DMS53 treated with DMSO at 0.1 percent for 48 hours (cell line): Measurements from ENCODE around the gene VGLL2.

Source experiments
- DNase-seq: peaks from one replicate; lab custom pipeline; 2025; ENCODE audit not compliant: unreplicated experiment; lab: John Stamatoyannopoulos, UW

The VGLL2 gene, protein sequence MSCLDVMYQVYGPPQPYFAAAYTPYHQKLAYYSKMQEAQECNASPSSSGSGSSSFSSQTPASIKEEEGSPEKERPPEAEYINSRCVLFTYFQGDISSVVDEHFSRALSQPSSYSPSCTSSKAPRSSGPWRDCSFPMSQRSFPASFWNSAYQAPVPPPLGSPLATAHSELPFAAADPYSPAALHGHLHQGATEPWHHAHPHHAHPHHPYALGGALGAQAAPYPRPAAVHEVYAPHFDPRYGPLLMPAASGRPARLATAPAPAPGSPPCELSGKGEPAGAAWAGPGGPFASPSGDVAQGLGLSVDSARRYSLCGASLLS

DNA sequence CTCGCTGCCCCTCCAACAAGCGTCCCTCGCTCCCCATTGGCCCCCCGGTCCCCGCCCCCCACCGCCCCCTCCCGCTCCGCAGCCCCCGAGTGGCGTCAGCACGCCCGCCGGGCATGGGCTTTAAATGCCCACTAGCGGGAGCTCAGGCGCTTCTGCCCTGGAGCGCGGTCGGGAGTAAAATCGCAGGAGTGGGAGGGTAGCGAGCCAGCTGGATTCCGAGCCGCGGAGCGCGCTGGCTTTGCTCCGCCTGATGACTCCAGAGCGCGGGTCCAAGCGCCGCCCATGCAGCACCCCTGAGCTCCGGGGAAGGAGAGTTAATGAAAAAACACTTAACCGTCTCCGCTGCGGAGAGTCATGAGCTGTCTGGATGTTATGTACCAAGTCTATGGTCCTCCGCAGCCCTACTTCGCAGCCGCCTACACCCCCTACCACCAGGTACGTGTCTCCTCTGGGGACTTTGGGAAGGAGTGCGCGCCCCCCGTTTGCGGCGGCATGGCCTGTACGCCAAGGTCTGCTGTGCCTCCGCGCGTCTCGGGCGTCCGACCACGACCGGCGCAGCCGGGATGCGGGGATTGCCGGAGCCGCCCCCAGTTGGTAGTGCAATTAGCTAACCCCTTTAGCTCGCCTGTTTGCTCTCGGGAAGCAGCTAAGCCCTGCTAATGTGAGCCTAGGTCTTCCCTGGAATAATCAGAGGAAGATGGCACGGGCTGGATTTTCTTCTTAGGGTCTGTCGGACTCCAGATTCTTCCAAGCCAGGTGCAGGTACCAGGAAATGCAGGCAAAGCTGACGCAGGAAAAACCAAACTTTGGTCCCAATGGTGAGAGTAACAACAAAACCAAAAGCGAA, at the start of gene VGLL2:
Gene VGLL2, plus strand, starts transcription at position 149 of the 847 bp plus-strand sequence. Its CDS starts 206 bp downstream, at position 355.
- peak; percentile 33 for DNase-seq

DNA sequence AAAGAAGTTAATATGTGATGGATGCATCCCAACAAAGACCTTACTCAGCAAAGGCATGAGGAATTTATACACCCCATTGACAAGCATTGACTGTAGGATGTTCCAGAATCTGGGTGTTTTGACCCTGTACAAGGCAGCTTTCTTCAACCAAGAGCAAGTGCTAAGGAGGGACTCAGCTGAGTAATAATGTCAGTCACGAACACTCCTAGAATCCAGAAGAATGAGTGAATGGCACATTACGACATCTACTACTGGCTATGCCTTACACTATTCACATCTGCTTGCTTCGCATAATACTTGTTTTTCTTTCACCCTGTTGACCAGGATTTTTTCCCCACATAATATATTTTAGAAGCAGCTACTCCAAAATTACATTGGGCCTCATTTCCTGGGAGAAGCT, 42.5 kb upstream of the VGLL2 start:
- DNase-seq, result no peak

DNA sequence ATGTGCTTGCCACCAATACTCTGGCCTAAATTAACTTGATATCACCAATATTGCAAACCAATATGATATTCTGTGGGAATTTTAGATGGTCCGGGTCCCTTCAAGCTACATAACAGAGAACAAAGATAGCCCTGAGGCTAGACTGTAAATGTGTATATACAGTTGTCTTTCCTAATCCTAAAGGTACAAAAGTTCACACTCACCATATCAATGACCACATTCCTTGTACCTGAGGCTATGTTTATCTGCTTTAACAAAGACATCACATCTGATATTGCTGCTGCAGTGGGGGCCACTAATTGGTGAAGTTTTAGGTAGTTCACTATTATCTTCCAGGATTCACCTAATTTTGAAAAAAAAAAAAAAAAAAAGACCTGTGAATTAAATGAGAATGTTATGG, 38.6 kb upstream of the VGLL2 start:
- DNase-seq, result no peak

DNA sequence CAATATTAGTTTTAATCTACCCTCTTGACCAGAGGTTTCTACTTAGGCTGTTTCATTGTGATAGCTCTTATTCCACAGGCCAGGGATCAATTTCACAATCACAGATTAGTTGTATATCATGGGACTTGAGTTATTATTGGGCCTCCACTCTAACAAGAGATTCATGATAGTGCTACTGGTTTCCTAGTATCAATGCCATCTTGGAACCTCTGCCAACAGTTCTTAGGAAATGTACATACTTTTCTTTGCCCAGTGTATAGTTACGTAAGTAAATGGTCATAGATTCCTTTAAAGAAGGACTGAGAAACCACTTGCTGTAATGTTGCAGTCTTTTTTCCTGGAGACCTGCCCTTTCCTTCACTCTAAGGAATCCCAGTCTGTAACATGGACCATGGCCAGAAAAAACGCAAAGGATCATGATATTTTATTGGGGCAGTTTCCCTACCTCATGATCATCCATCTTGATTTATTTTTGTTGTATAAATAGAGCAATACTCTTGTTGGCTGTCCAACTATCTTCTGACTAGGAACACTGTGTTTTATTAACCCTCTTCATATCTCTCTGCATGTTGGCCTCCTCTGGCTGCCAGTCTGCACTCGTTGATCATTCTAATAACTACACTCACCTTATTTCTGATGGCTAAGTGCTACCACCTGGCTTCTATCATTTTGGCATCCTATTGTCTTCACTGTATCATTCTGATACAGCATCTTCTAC, 38.0 kb upstream of the VGLL2 start:
- DNase-seq, result no peak

DNA sequence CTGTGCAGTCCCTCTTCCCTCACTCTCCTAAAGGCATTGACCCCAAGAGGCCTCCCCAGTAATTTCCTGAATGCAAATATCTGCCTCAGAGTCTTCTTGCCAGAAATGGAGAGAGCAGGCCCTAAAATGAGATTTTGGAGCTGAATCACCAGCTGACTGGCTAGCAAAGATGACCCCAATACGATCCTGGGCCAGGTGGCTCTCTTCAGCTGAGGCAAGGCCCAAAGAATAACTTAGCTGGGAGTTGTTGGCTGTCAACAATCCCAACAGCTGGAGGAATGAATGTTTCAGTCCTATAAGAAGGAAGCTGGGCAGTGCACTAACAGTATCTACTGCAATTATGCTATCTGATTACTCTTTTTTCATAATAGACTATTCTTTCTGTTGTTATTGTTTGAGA, 37.2 kb upstream of the VGLL2 start:
- no peak for DNase-seq

DNA sequence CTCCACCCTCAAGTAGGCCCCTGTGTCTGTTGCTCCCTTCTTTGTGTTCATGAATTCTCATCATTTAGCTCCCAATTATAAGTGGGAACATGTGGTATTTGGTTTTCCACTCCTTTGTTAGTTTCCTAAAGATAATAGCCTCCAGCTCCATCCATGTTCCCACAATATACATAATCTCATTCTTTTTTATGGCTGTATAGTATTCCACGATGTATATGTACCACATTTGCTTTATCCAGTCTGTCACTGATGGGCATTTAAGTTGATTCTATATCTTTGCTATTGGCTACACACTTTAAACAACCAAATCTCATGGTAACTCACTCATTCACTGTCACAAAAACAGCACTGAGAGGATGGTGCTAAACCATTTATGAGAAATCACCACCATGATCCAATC, 35.5 kb upstream of the VGLL2 start:
- no peak for DNase-seq

DNA sequence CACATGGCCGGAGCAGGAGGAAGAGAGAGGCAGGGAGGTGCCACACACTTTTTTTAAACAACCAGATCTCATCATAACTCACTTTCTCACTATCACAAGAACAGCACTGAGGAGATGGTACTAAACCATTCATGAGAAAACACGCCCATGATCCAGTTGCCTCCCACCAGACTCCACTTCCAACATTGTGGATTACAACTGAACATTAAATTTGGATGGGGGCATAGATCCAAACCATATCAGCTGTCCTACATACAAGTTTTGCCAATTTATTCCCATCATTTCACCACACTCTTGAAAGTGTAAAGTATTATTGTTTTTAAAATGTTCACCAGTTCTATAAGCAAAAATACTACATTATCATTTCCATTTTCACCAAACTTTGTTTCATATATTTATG, 33.9 kb upstream of the VGLL2 start:
- DNase-seq, result no peak

DNA sequence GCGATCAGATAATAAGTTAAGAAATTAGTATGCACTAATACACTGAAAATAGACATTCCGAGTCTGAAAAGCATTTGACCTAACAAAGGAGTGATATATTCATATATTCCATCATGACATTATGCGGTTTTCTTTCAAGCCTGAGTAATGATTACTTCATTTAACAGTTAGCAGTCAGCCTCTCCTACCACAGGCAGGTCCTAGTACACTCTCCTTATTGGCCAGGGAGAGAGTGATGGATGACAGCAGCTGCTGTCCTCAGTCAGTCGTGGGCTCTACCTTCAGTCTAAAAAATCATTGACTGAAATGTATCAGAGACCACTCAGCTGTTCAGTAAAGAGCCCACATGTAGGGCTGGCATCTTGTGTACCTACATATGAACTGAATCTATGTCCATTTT, 33.2 kb upstream of the VGLL2 start:
- DNase-seq, result no peak

DNA sequence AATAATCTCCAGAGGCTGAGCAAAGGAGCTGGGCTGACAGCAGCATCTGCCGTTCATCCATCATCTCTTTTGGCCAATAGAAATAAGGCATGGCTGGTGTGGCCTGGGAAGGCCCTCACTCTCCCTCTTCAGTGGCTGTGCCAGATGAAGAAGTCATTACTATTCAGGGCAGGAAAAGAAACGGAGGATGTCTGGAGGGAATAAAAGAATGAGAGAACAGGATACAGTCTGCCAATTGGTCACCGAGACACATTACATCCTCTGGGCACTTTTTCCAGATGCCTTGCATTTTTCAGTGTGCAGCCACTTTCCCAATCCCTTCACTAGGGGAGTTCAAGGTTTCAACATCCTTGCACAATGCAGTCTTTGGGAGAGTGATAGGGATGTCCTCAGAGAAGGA, 32.2 kb upstream of the VGLL2 start:
- no peak for DNase-seq

DNA sequence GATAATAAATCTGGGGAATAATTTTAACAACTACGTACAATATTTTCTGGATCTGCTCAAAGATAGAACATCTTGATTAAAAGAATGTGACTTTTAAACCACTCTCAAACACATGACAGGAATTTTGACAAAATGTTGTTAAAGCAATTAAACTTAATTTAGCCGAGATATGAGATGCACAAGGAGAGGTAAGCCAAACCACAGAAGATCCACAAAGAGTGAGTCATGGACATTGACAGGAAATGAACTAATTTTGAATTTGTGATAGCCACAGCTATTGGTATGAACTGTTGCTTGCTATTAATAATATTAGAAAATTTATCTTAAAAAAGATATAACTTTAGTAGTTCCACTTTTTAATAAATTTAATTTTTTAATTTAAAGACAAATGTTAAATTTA, 27.8 kb upstream of the VGLL2 start:
- no peak for DNase-seq

DNA sequence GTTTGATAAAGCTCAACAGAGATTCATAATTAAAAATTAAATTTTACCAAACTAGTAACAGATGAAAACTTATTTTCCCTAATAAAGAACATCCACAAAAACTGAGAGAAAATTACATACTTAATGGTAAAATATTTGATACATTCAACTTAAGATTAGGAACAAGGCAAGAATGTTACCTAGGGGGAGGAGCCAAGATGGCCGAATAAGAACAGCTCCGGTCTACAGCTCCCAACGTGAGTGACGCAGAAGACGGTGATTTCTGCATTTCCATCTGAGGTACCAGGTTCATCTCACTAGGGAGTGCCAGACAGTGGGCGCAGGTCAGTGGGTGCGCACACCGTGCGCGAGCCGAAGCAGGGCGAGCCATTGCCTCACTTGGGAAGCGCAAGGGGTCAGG, 20.8 kb upstream of the VGLL2 start:
- DNase-seq, result peak; percentile 16

DNA sequence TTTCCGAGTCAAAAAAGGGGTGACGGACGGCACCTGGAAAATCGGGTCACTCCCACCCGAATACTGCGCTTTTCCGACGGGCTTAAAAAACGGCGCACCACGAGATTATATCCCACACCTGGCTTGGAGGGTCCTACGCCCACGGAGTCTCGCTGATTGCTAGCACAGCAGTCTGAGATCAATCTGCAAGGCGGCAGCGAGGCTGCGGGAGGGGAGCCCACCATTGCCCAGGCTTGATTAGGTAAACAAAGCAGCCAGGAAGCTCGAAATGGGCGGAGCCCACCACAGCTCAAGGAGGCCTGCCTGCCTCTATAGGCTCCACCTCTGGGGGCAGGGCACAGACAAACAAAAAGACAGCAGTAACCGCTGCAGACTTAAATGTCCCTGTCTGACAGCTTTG, 20.4 kb upstream of the VGLL2 start:
- peak; percentile 24 for DNase-seq

DNA sequence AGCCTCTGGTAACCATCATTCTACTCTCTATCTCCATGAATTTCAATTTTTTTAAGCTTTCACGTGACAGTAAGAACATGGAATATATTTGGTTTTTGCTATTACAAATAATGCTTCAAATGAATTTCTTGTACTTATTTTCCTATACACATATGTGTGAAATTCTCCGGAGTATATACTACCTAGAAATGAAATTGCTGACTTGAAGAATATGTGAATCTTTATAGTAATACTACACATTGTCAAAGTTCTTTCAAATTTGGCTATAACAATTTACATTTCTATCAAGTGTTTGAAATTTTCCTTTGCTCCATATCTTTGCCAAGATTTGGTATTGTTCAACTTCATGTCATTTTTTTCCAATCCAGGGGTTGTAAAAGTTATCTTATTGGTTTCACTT, 11.6 kb upstream of the VGLL2 start:
- DNase-seq, result no peak

DNA sequence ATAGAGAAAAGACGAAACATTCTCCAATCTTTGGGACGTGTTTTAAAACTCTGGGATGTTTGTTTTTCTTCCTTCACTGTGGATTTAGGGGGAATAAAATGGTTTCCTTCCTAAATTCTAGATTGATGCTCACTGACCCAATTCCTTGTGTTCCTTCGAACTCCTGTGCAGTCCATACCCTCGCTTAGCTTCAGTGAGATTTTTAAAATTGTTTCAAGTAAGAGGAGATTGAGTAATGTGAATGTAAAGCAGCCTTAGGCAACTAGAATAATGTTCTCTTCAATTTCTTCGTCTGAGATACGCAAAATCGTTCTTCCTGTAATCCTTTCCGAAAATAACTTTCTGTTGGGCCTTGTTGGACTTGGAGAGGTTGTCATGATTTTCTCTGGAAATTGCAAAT, 2.6 kb upstream of the VGLL2 start:
- DNase-seq, result no peak

DNA sequence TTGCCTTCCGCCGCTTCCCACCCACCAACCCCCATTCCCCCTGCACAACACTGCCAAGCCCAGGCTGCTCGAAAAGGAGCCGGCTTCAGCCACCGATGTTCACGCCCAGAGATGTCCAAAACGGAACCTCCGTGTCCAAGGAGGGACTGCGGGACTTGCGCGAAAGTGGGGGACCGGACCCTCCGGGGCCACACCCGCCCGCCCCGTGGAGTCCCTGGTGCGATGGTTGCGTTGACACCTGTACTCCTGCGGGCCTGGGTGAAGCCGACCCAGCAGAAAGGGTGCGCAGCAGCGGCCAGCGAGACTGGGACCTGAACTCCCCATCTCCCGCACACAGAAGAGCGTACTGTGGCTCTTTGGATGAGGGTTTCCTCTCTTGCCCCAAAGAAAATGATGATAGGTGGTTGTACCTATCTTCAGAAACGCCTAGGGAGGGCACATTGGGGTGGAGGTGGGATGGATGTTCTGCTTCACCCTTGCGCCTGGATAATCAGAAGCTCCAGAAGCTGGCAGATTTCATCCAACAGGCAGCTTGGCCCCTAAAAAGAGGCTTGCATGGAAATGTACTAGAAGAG, 1.9 kb upstream of the VGLL2 start:
- DNase-seq, result no peak

DNA sequence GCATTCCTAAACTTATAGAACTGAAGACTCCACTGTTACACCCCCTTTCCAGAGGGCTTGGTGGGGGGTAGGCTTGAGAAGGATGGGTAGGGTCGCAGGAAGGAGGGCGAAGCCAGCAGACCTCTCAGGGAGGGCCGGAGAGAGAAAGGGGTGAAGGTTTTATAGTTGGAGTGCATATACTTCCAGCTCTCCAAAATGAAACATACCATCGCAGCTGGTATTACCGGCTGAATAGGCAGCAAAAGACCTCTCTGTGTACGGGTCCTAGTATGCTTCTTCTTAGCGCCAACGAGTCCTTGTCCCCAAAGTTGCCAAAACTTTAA, 1.0 kb upstream of the VGLL2 start:
- DNase-seq, result no peak

DNA sequence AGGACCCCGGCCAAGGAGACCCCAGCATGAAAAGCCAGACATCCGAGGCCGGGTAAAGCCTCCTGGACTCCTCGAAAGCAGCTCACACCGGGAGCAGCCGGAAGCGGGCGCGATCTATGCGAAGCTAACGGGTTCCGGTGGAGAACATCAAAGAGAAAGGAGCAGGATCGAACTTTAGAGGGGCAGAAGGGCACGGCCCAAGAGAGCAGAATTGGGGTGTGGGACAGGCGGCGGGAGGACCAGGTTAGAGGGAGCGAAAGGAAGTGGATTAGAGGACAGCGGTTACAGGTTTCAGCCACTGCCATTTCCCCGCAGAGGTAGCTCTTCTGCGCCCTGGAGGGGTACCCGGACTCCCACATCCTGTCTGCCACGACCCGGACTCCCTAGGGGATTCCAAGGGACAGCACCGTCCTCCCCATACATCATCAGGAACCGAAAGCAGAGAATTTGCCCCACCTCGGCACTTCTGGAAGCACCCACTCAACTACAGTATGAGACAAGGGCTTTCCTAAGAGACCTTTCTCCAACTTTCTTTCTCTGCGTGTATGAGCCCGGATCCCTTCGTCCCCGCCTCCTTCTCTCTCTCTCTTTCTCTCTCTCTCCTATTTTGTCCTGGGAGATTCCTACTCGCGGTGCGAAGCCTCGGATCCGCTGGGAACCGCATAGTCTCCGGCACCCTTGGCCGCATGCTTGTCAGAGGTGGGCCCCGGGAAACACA, 507 bp upstream of the VGLL2 start:
- DNase-seq, result peak; percentile 29

DNA sequence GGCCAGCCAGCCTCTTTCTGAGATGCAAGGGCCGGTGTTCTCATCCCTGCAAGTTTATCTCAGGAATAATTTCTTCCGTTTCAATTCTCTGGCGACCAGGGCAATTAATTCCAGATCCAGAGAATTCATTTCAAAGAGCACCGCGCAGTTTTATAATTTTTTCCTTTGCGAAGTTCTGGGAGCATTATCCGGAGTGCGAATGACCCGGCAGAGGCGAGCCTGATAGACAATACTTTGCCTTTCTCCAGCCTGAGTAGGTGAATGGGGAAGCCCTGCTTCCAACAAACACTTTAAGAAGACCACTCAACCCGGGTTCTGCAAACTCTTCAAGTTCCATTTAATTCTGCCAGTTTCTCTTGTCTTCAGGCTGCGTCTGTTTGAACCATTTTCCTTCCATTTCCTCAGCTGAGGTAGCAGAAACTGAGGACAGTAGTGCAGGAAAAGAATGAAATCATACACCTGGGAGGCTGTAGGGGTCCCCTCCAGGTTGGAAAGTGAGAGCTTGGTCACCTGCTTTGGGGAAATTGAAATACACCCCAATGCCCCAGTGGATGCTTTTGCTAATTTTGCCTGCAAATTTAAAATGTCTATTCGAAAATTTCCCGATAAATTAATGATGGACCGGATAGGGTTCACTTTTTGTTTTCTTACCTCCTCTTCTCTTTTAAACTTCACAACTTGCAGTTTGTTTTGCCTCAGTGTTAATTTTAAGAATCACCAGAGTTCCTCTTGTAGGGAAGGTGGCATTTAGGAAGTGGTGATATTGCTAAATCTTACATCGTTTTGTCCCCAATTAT, 1.1 kb downstream of the VGLL2 start:
- DNase-seq, result no peak

DNA sequence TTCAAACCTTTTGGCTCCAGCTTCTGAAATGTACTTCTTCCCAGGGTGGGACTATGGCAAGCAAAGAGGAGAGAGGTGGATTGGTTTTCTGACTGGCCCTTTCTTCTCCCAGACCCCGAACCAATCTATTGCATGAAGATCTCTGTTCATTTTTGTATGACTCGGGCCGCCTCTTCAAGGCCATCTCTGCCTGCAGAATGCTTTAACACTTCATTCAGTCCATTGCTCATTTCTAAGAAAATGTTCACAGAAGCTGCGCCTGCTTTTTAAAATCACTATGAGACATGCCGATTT, 1.6 kb downstream of the VGLL2 start:
- DNase-seq, result no peak

DNA sequence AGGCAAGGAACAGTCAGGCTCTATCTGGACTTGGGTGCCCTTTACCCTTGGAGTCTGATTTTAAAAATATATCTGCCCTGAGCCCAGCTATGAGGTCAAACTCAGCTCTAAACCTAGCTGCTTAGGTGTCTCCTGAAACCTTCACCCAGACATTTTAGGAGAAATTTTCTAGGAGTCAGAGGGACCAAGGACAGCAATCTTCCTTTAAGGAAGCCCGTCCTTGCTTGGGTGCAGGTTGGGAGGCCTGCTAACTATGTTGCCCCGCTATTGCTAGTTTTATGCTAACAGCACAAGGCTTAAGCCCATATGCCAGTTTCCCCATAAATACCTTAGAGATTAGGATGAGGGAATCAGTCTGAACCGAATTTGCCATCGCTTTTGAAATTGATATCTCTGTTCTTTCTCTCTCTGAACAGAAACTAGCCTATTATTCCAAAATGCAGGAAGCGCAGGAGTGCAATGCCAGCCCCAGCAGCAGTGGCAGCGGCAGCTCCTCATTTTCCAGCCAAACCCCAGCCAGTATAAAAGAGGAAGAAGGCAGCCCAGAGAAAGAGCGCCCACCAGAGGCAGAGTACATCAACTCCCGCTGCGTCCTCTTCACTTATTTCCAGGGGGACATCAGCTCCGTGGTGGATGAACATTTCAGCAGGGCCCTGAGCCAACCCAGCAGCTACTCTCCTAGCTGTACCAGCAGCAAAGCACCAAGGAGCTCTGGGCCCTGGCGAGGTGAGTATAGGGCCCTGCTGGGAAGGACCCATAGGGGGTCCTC, 2.6 kb downstream of the VGLL2 start:
- DNase-seq, result no peak
